Gastrocnemius medialis (tissue), 4 donors: ENCODE data around the gene TSHZ3.

Source experiments
- CTCF ChIP-seq, 5 experiments: fragments of 450-650 bp in 3 of 5; fragments of 200-600 bp in 2 of 5; sonication (generic) in 2 of 5; IDR thresholded peaks in 4 of 5; conservative IDR thresholded peaks in 1 of 5; 1 replicate in 4 of 5; 2 replicates in 1 of 5; pipeline ENCODE4 v1.5.1; 2016 to 2019; ENCODE audit warnings: antibody characterized with exemption in 5 of 5, mild to moderate bottlenecking in 3 of 5, moderate library complexity in 3 of 5
- POLR2A ChIP-seq, 2 donors: fragments of 450-650 bp; IDR thresholded peaks; one replicate each; pipeline ENCODE4 v1.6.1; 2017; ENCODE audit warnings: antibody characterized with exemption in 2 of 2, mild to moderate bottlenecking in 2 of 2, moderate library complexity in 2 of 2

GRCh38 chr19:31261019-31261602 lies 88.1 kb downstream of the TSHZ3 start:
- TF ChIP-seq CTCF (IDR thresholded peaks at IDR 0.05 in 4 of 5, conservative IDR thresholded peaks at IDR 0.05 in 1 of 5): no peak
- no peak for TF ChIP-seq POLR2A (IDR thresholded peaks at IDR 0.05)
